Activated naive CD8-positive, alpha-beta T cell treated with anti-CD3 and anti-CD28 coated beads, Interleukin-2, amount 50 U/mL, for 16 hours (primary cell): ENCODE measurements around the gene LHFPL6.

ENCODE experiments used
- DNase-seq: peaks from one replicate; pipeline ENCODE4 v3.0.0-alpha.2; 2020; ENCODE audit warnings: low read depth, low spot score

The LHFPL6 gene

GRCh38 chr13:39468306-39468705 lies 134.7 kb downstream of the LHFPL6 start:
- DNase-seq = no peak

GRCh38 chr13:39463611-39464010 lies 139.4 kb downstream of the LHFPL6 start:
- DNase-seq = no peak

GRCh38 chr13:39462906-39463305 lies 140.1 kb downstream of the LHFPL6 start:
- no peak for DNase-seq

GRCh38 chr13:39462428-39462827 lies 140.6 kb downstream of the LHFPL6 start:
- DNase-seq = no peak

- no peak for DNase-seq
These were observed 141.2 kb downstream of the LHFPL6 start for GRCh38 chr13:39461685-39462266.

- DNase-seq = no peak
These were observed 145.7 kb downstream of the LHFPL6 start for GRCh38 chr13:39457274-39457673.

GRCh38 chr13:39455521-39456175 lies 147.3 kb downstream of the LHFPL6 start:
- DNase-seq = no peak

GRCh38 chr13:39452834-39453233 lies 150.2 kb downstream of the LHFPL6 start:
- no peak for DNase-seq

- no peak for DNase-seq
These were observed 150.6 kb downstream of the LHFPL6 start for GRCh38 chr13:39452417-39452816.

- no peak for DNase-seq
These were observed 151.1 kb downstream of the LHFPL6 start for GRCh38 chr13:39451860-39452301.

- DNase-seq = no peak
These were observed 151.7 kb downstream of the LHFPL6 start for GRCh38 chr13:39451301-39451700.

GRCh38 chr13:39450176-39450575 lies 152.8 kb downstream of the LHFPL6 start:
- no peak for DNase-seq

GRCh38 chr13:39448834-39449233 lies 154.2 kb downstream of the LHFPL6 start:
- no peak for DNase-seq

GRCh38 chr13:39446865-39447264 lies 156.1 kb downstream of the LHFPL6 start:
- DNase-seq = no peak

- no peak for DNase-seq
These were observed 158.1 kb downstream of the LHFPL6 start for GRCh38 chr13:39444866-39445265.

- DNase-seq = no peak
These were observed 169.3 kb downstream of the LHFPL6 start for GRCh38 chr13:39433651-39434050.

- DNase-seq = no peak
These were observed 170.8 kb downstream of the LHFPL6 start for GRCh38 chr13:39432196-39432595.

- no peak for DNase-seq
These were observed 180.0 kb downstream of the LHFPL6 start for GRCh38 chr13:39422845-39423565.

- no peak for DNase-seq
These were observed 183.1 kb downstream of the LHFPL6 start for GRCh38 chr13:39419876-39420275.

GRCh38 chr13:39419068-39419467 lies 183.9 kb downstream of the LHFPL6 start:
- DNase-seq = no peak

GRCh38 chr13:39418424-39418823 lies 184.6 kb downstream of the LHFPL6 start:
- no peak for DNase-seq

- no peak for DNase-seq
These were observed 185.3 kb downstream of the LHFPL6 start for GRCh38 chr13:39417643-39418042.

- no peak for DNase-seq
These were observed 185.9 kb downstream of the LHFPL6 start for GRCh38 chr13:39417131-39417530.
